ENCODE measurements around the gene MACROD2.
"Not testable (repeated sequence)": the region's sequence is repeated elsewhere in the genome, so short reads cannot be mapped to it uniquely, and the experiment has no call there.

The MACROD2 gene

DNA sequence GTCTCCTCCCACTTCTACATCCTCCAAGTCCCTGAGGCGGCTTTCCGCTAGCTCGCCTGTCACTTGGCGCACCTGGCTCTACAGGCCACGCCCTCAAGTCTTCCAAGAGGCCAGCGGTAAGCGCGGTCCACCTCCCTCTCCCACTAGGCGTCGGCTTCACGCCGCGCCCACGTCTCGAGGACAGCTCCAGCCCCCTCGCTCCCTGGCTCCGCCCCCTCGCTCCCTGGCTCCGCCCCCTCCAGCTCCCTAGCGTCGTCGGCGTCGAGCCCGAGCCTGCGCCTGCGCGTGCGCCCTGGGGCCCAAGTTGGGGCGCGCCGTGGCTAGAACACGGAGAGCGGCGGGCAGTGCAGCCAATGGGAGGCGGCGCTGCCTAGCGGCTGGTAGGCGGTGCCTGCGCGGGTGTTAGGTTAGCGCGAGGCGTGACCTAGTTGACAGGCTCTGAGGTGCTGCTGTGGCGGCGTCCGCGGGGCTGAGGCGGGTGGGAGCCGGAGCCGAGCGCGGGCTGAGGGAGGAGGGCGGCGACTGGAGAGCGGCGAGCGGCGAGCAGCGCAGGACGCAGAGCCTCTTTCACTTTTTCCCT, at the start of gene MACROD2:
MACROD2 (plus strand) TSS at position 431 of the 580 bp plus-strand sequence.
- peak; percentile 5 to 31 for DNase-seq (ENCODE audit: low read depth in 2 of 2)

DNA sequence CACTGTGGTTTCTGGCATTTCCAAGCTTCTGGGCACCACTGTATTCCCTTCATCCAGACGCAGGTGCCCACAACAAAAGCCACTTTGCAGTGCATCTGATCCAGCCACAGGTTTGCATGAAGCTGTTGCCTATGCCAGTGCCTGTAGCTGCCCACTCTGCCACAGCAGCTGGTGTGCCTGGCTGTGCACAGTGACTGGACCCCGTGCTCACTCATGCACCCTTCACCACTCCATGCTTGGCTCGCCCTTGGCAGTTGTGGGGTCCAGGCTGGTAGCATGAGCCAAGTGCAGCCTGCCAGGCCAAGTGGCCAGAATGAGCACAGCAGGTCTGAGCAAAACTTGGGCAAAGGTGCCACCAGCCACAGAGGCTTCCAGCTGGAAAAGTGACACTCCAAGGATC, 47.6 kb upstream of the MACROD2 start:
- DNase-seq (ENCODE audit: low read depth in 2 of 2), result no peak

DNA sequence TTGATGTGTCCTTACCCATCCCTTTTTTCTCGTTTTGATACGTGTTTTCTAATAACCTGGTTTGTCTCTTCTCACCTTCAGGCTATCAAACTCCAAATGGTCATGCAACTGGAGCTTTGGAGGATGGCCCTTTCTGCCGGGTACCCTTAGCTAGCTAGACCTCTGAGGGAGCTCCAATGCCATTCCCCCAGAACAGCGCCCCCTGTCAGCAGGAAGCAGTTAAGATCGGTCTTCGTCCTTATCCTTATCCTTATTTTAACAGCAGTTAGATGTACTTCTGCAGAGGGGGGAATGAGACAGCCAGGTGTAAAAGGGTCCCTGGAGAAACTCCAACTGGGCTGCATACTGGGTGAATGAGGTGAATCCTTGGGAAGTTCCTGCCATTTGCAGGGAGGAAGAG, 42.1 kb upstream of the MACROD2 start:
- no peak for DNase-seq (ENCODE audit: low read depth in 2 of 2)

DNA sequence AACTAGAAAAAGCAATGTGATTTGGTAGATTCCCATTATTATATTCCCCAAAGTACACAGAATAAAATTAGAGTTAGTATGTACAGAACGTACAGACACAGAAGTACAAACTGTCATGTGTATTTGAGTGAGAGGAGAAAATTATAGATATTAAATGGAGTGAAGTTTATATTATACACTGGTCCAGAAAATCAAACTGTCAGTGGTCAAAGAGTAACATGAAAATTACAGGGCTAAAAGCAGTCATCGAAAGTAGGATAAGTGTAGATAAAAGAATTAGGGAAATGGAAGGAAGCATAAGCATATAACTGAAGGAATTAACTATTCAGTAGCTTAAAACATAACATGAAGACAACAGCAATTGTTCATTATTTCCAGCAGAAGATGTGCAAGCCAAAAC, 35.2 kb upstream of the MACROD2 start:
- DNase-seq (ENCODE audit: low read depth in 2 of 2), result no peak

GRCh38 chr20:13960525-13960924, 34.8 kb upstream of the MACROD2 start:
- no peak for DNase-seq (ENCODE audit: low read depth in 2 of 2)

DNA sequence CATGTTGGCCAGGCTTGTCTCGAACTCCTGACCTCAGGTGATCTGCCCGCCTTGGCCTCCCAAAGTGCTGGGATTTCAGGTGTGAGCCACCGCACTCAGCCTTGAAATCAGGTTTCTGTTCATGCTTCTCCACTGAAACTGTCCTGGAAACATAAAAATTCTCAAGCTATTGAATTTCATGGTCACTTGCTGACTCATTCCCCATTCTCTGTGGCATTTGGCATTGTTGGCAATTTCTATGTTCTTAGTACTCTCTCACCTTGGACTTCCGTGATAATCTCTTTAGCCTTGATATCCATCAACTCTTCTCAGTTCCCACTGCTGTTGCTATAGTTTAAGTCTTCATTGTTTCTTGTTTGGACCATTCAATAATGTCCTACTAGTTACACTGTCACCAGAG, 11.1 kb upstream of the MACROD2 start:
- no peak for DNase-seq (ENCODE audit: low read depth in 2 of 2)

DNA sequence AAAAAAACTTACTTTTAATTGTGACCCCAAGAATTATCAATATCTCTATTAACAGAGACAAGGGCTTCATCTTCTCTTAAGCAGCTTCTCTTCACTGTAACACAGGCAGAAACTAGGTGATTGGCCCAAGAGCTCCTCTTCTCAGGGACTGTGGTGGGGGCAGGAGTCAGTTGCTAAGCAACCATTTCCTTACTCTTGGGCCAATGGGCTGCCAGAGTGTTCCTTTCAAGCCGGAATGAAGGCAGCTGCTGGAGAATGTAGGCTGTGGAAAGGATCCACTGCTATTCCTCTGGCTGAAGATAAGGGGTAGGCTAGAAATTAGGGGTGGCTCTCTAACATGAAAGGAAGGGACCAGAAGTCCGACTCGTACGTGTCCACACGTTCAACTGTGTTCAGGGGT, 4.9 kb upstream of the MACROD2 start, which contains the start of gene SEL1L2:
SEL1L2 (minus strand) TSS at position 150 of the 400 bp plus-strand sequence; CDS start at position 70, 80 bp downstream.
- DNase-seq (ENCODE audit: low read depth in 2 of 2), result no peak

DNA sequence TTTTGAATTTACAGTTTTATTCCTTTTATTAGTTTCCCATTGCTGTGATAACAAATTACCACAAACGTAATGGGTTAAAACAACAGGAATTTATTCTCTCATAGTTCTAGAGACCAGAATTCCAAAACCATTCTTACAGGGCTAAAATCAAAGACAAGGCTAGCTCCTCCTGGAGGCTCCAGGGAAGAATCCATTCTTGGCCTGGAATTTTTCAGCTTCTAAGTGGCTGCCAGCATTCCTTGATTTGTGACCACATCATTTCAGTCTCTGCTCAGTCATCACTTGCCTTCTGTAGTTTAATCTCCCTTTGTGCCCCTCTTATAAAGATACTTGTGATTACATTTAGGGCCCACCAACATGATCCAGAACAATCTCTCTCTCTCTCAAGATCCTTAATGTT, 4.0 kb upstream of the MACROD2 start:
- no peak for DNase-seq (ENCODE audit: low read depth in 2 of 2)

- not testable (repeated sequence) for DNase-seq (ENCODE audit: low read depth in 2 of 2)
These were observed 3.4 kb upstream of the MACROD2 start for GRCh38 chr20:13991955-13992354.

- no peak for DNase-seq (ENCODE audit: low read depth in 2 of 2)
These were observed 525 bp downstream of the MACROD2 start for GRCh38 chr20:13995841-13996240.

- no peak for DNase-seq (ENCODE audit: low read depth in 2 of 2)
These were observed 949 bp downstream of the MACROD2 start for GRCh38 chr20:13996265-13996664.

GRCh38 chr20:14000917-14001316, 5.6 kb downstream of the MACROD2 start:
- no peak for DNase-seq (ENCODE audit: low read depth in 2 of 2)

GRCh38 chr20:14005996-14006395, 10.7 kb downstream of the MACROD2 start:
- DNase-seq (ENCODE audit: low read depth in 2 of 2), result no peak

GRCh38 chr20:14009208-14009607, 13.9 kb downstream of the MACROD2 start:
- no peak for DNase-seq (ENCODE audit: low read depth in 2 of 2)

GRCh38 chr20:14012671-14013070, 17.4 kb downstream of the MACROD2 start:
- DNase-seq (ENCODE audit: low read depth in 2 of 2), result no peak

- no peak for DNase-seq (ENCODE audit: low read depth in 2 of 2)
These were observed 35.7 kb downstream of the MACROD2 start for GRCh38 chr20:14030991-14031390.

DNA sequence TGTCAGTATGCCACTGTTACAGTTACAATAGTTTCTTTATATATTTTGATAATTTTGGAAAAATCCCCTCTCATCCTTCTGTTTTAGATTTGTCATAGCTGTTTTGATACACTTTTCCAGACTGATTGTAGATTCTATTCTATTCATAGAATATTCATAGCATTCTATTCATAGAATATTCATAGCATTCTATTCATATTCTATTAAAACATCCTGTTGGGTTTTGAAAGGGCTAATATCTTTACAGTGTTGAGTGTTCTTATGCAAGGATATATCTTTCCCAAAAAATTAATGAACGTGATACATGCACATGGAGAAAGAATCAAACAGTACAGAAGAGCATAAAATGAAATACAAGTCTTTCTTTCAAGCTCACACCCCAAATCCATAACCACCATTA, 38.0 kb downstream of the MACROD2 start:
- DNase-seq (ENCODE audit: low read depth in 2 of 2), result no peak

GRCh38 chr20:14036567-14036966, 41.3 kb downstream of the MACROD2 start:
- DNase-seq (ENCODE audit: low read depth in 2 of 2), result no peak

- not testable (repeated sequence) for DNase-seq (ENCODE audit: low read depth in 2 of 2)
These were observed 49.5 kb downstream of the MACROD2 start for GRCh38 chr20:14044712-14045276.

- no peak for DNase-seq (ENCODE audit: low read depth in 2 of 2)
These were observed 51.2 kb downstream of the MACROD2 start for GRCh38 chr20:14046534-14046933.

DNA sequence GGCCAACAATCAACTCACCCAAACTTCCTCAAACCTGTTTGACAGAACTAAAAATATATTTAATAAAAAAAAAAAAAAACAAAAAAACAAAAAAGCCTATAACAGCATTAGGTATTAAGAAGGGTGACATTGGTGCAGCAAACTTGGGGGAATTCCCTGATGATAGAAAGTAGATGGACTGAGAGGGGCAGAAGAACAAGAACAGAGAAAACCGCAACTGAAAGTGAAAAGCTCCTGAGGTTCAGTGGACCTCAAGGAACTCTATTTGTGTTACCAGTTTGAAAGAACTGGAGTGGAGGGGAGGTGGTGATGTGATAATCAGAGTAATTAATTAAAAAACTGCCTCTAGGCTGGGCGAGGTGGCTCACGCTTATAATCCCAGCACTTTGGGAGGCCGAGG, 53.8 kb downstream of the MACROD2 start:
- no peak for DNase-seq (ENCODE audit: low read depth in 2 of 2)

GRCh38 chr20:14051454-14051853, 56.1 kb downstream of the MACROD2 start:
- DNase-seq (ENCODE audit: low read depth in 2 of 2), result no peak

- no peak for DNase-seq (ENCODE audit: low read depth in 2 of 2)
These were observed 59.9 kb downstream of the MACROD2 start for GRCh38 chr20:14055127-14055742.
